Mammary epithelial cell (primary cell): ENCODE measurements around the gene RNF150.

Experiments
- EZH2 ChIP-seq: IDR thresholded peaks from 2 replicates; pipeline ENCODE4 v1.6.1; 2012; ENCODE audit warnings: low read length, inconsistent platforms, borderline replicate concordance
- TF ChIP-seq, protein P1 (sequence below), 2 donors: IDR thresholded peaks in 1 of 2; conservative IDR thresholded peaks in 1 of 2; 2 replicates each; pipeline ENCODE4 v1.5.1; 2011 to 2012; ENCODE audit warnings: inconsistent platforms in 2 of 2, low read length in 2 of 2, mild to moderate bottlenecking in 2 of 2, control low read depth in 1 of 2, low read depth in 1 of 2; ENCODE audit not compliant: insufficient read depth in 1 of 2; ENCODE audit errors: extremely low read depth in 1 of 2

DNA sequence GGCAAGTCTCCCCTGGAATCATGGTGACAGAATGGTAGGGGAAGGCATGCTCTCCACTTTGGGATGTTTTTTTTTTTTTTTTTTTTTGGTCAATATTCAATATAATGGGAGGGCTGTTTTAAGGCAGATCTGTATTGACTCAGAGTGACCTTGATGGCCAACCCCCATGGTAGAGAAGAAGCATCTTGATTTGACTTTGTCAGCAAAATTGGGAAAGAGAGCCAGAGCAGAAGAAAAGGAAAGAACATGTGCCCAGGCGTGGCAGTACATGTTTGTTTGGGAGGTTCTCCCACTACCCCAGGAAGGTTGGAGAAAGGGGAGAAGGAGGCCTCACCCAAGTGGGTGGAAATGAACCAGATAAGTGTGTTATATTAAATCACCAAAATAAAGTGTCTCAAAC is 314.8 kb downstream of the RNF150 start:
- TF ChIP-seq, protein P1, sequence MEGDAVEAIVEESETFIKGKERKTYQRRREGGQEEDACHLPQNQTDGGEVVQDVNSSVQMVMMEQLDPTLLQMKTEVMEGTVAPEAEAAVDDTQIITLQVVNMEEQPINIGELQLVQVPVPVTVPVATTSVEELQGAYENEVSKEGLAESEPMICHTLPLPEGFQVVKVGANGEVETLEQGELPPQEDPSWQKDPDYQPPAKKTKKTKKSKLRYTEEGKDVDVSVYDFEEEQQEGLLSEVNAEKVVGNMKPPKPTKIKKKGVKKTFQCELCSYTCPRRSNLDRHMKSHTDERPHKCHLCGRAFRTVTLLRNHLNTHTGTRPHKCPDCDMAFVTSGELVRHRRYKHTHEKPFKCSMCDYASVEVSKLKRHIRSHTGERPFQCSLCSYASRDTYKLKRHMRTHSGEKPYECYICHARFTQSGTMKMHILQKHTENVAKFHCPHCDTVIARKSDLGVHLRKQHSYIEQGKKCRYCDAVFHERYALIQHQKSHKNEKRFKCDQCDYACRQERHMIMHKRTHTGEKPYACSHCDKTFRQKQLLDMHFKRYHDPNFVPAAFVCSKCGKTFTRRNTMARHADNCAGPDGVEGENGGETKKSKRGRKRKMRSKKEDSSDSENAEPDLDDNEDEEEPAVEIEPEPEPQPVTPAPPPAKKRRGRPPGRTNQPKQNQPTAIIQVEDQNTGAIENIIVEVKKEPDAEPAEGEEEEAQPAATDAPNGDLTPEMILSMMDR (conservative IDR thresholded peaks at IDR 0.05 in 1 of 2, IDR thresholded peaks at IDR 0.05 in 1 of 2; ENCODE audit: extremely low read depth in 1 of 2, insufficient read depth in 1 of 2, low read depth in 1 of 2, low read length in 2 of 2) = no peak
- TF ChIP-seq EZH2 = no peak
